Measurements from ENCODE around the gene PLAU. TPM values are rescaled to one million over a fixed set of nuclear protein-coding genes. Genes with fewer than 3 reads are reported as not detected.

Gene PLAU
- total RNA-seq, 1 donor from 2014 or later = 0.38 TPM

GRCh38 chr10:73953665-73954064 lies 42.7 kb downstream of the PLAU start:
- DNase-seq (ENCODE audit: low spot score, unreplicated experiment) = no peak
- H3K36me3 Mint-ChIP-seq (ENCODE audit: insufficient read depth) = no peaks in the 10 kb centered on the region
- H3K27ac Mint-ChIP-seq = no peak overlapping the region
- H3K4me1 Mint-ChIP-seq (ENCODE audit: low read depth) = peaks cover 2% of the 10 kb centered on the region
- TF ChIP-seq, protein P1, sequence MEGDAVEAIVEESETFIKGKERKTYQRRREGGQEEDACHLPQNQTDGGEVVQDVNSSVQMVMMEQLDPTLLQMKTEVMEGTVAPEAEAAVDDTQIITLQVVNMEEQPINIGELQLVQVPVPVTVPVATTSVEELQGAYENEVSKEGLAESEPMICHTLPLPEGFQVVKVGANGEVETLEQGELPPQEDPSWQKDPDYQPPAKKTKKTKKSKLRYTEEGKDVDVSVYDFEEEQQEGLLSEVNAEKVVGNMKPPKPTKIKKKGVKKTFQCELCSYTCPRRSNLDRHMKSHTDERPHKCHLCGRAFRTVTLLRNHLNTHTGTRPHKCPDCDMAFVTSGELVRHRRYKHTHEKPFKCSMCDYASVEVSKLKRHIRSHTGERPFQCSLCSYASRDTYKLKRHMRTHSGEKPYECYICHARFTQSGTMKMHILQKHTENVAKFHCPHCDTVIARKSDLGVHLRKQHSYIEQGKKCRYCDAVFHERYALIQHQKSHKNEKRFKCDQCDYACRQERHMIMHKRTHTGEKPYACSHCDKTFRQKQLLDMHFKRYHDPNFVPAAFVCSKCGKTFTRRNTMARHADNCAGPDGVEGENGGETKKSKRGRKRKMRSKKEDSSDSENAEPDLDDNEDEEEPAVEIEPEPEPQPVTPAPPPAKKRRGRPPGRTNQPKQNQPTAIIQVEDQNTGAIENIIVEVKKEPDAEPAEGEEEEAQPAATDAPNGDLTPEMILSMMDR (IDR thresholded peaks at IDR 0.05; ENCODE audit: unreplicated experiment) = no peak
- H3K4me3 Mint-ChIP-seq (ENCODE audit: low read depth) = no peak overlapping the region
- no peaks in the 10 kb centered on the region for H3K27me3 Mint-ChIP-seq
- H3K9me3 Mint-ChIP-seq (ENCODE audit: low read depth) = no peaks in the 10 kb centered on the region

DNA sequence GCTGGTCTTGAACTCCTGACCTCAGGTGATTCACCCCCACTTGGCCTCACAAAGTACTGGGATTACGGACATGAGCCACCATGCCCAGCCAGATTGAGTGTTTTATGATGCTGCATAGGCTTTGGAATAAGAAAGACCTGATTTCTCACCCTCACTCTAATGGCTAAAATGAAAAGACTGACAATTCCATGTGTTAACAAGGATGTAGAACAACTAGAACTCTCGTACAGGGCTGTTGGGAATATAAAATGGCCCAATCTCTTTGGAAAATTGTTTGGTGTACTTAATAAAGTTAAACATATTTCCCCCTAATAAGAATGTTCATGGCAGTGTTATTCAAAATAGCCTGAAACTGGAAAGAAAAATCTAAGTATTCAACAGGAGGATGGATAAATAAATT lies 43.8 kb downstream of the PLAU start:
- no peak for DNase-seq (ENCODE audit: low spot score, unreplicated experiment)
- Mint-ChIP-seq H3K36me3 (ENCODE audit: insufficient read depth) (no peaks in the 10 kb centered on the region), H3K4me3 (ENCODE audit: low read depth) (no peak overlapping the region), H3K27ac (no peak overlapping the region), H3K9me3 (ENCODE audit: low read depth) (no peaks in the 10 kb centered on the region), H3K4me1 (ENCODE audit: low read depth) (peaks cover 2% of the 10 kb centered on the region), H3K27me3 (no peaks in the 10 kb centered on the region)
- TF ChIP-seq, protein P1 (IDR thresholded peaks at IDR 0.05; ENCODE audit: unreplicated experiment) = no peak

DNA sequence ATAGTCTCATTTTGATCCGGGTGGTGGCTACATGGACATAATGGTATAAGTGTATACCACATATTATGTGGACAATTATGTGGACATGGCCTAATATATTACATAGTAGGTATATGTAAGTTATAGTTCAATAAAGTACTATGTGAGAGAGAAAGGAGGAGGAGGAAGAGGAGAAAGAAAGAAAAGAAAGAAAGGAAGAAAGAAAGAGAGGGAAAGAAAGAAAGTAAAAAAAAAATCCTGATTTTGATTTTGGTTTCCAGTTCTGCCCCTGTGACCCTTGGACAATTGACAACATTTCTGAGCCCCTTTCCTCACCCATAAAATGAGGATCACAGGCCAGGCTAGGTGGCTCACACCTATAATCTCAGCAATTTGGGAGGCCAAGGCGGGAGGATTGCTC lies 44.8 kb downstream of the PLAU start:
- no peak overlapping the region for H3K27ac Mint-ChIP-seq
- no peaks in the 10 kb centered on the region for H3K36me3 Mint-ChIP-seq (ENCODE audit: insufficient read depth)
- no peaks in the 10 kb centered on the region for H3K9me3 Mint-ChIP-seq (ENCODE audit: low read depth)
- DNase-seq (ENCODE audit: low spot score, unreplicated experiment) = no peak
- TF ChIP-seq, protein P1 (IDR thresholded peaks at IDR 0.05; ENCODE audit: unreplicated experiment) = no peak
- H3K27me3 Mint-ChIP-seq = no peaks in the 10 kb centered on the region
- H3K4me3 Mint-ChIP-seq (ENCODE audit: low read depth) = no peak overlapping the region
- H3K4me1 Mint-ChIP-seq (ENCODE audit: low read depth) = peaks cover 2% of the 10 kb centered on the region

GRCh38 chr10:73956476-73957359 lies 45.8 kb downstream of the PLAU start:
- Mint-ChIP-seq H3K36me3 (ENCODE audit: insufficient read depth) (no peaks in the 10 kb centered on the region), H3K9me3 (ENCODE audit: low read depth) (no peaks in the 10 kb centered on the region), H3K4me1 (ENCODE audit: low read depth) (peaks cover 2% of the 10 kb centered on the region), H3K27me3 (no peaks in the 10 kb centered on the region), H3K27ac (no peak overlapping the region), H3K4me3 (ENCODE audit: low read depth) (no peak overlapping the region)
- no peak for DNase-seq (ENCODE audit: low spot score, unreplicated experiment)
- TF ChIP-seq, protein P1 (IDR thresholded peaks at IDR 0.05; ENCODE audit: unreplicated experiment) = no peak

DNA sequence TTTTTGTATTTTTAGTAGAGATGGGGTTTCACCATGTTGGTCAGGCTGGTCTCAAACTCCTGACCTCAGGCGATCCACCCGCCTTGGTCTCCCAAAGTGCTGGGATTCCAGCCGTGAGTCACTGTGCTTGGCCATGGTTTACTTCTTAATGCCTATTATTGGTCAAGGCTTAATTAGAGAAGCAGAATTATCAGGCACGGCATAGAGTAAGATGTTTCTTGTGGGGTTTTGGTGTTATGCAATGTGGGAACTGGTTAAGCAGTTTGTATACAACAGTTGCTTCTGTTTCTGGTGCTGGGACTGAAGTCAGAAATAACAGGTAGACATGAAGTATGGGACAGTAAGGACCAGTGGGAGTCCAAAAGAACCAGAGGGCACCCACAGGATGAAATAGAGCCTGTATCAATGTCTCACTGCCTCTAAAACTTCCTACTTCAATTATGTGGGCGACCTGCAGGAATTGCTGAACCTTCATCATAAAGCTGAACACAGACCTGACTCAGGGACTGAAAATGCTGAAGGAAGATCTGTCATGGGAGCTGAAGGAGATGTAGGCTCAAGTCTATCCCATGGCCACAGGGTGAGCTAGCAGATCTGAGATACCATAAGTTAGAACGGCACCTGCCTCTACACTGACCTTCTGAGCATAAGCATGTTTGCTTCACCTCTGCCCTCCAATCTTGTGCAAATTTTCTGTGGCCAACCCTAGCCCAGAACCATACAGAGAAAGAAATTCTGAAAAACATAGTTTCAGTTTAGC lies 48.7 kb downstream of the PLAU start:
- H3K9me3 Mint-ChIP-seq (ENCODE audit: low read depth) = no peaks in the 10 kb centered on the region
- no peak overlapping the region for H3K27ac Mint-ChIP-seq
- TF ChIP-seq, protein P1 (IDR thresholded peaks at IDR 0.05; ENCODE audit: unreplicated experiment) = no peak
- no peaks in the 10 kb centered on the region for H3K36me3 Mint-ChIP-seq (ENCODE audit: insufficient read depth)
- no peak for DNase-seq (ENCODE audit: low spot score, unreplicated experiment)
- H3K27me3 Mint-ChIP-seq = no peaks in the 10 kb centered on the region
- H3K4me3 Mint-ChIP-seq (ENCODE audit: low read depth) = no peak overlapping the region
- peaks cover 2% of the 10 kb centered on the region for H3K4me1 Mint-ChIP-seq (ENCODE audit: low read depth)
